Measurements from ENCODE around the gene CSTPP1. TPM values are rescaled to one million over a fixed set of nuclear protein-coding genes. Genes with fewer than 3 reads are reported as not detected.

The CSTPP1 gene
- total and polyA plus RNA-seq, 2 donors (not counting 3 experiments of a cell fraction or from before 2014, with no cell fraction given): 25.9 to 38.2 TPM

- no peaks in the 10 kb centered on the region for H3K9me3 ChIP-seq (replicated peaks; ENCODE audit: control insufficient read depth, insufficient read depth, low read length)
- H3K27me3 ChIP-seq (ENCODE audit: control insufficient read depth in 2 of 2, insufficient read depth in 2 of 2, low read length in 2 of 2): no peaks in the 10 kb centered on the region
- POLR2A ChIA-PET: no interaction called here
- no peaks in the 10 kb centered on the region for H3K36me3 ChIP-seq (ENCODE audit: control insufficient read depth in 2 of 2, extremely low read depth in 1 of 2, insufficient read depth in 2 of 2, low read length in 2 of 2)
- no peak overlapping the region for H3K27ac ChIP-seq (ENCODE audit: insufficient read depth, low read depth, low read length)
- no peaks in the 10 kb centered on the region for H3K9me1 ChIP-seq (replicated peaks; ENCODE audit: control insufficient read depth, extremely low read depth, insufficient read depth, low read length)
- no peak for FAIRE-seq
- CTCF ChIA-PET: interaction anchor here (1.0 kb wide), 1 partner anchor 8 kb away, joined by 3 read pairs; no protein-coding TSS in a partner anchor
- intact Hi-C loops (cut with micrococcal nuclease): no loop called here
- H4K20me1 ChIP-seq (replicated peaks; ENCODE audit: control insufficient read depth, extremely low read depth, insufficient read depth, low read length): no peaks in the 10 kb centered on the region
- peaks cover 13% of the 10 kb centered on the region for H3K4me1 ChIP-seq (ENCODE audit: control insufficient read depth, extremely low read depth, insufficient read depth, low read length)
- BruUV-seq (replicated peaks): no TSS peak
- dilution Hi-C loops (cut with MboI; ENCODE audit: extremely low pct_ligation_motif_present, low sequenced_read_pairs): no loop called here
- no peak overlapping the region for H3K4me3 ChIP-seq (replicated peaks in 1 of 3; ENCODE audit: insufficient read depth in 1 of 3, low read depth in 1 of 3, low read length in 3 of 3)
- no peak overlapping the region for H3K4me2 ChIP-seq (ENCODE audit: insufficient read depth, low read length)
- H3K79me2 ChIP-seq (ENCODE audit: control insufficient read depth, insufficient read depth, low read length): no peaks in the 10 kb centered on the region
- TF ChIP-seq JUN (IDR thresholded peaks at IDR 0.05; ENCODE audit: borderline replicate concordance, insufficient read depth, insufficient read length, low read depth) (peak; percentile 37), POLR2AphosphoS5 (IDR thresholded peaks at IDR 0.05; ENCODE audit: insufficient read depth, low read depth, low read length) (no peak), FOS (IDR thresholded peaks at IDR 0.05; ENCODE audit: borderline replicate concordance, insufficient read depth, low read length) (peak; percentile 65)
- no peak overlapping the region for H3K9ac ChIP-seq (replicated peaks; ENCODE audit: extremely low read depth, insufficient read depth, low read length)
- H2AFZ ChIP-seq (ENCODE audit: low read depth, low read length): no peak overlapping the region
- peak; percentile 11 for DNase-seq (ENCODE audit: low read depth, low spot score)
Observed at GRCh38 chr11:46948378-46949131, 12.0 kb downstream of the CSTPP1 start.

GRCh38 chr11:46949297-46949696 is 12.7 kb downstream of the CSTPP1 start:
- FAIRE-seq (no peak), DNase-seq (ENCODE audit: low read depth, low spot score) (no peak)
- Histone ChIP-seq H3K79me2 (ENCODE audit: control insufficient read depth, insufficient read depth, low read length) (no peaks in the 10 kb centered on the region), H2AFZ (ENCODE audit: low read depth, low read length) (no peak overlapping the region), H3K4me1 (ENCODE audit: control insufficient read depth, extremely low read depth, insufficient read depth, low read length) (peaks cover 13% of the 10 kb centered on the region), H3K9ac (replicated peaks; ENCODE audit: extremely low read depth, insufficient read depth, low read length) (no peak overlapping the region), H3K4me3 (replicated peaks in 1 of 3; ENCODE audit: insufficient read depth in 1 of 3, low read depth in 1 of 3, low read length in 3 of 3) (no peak overlapping the region), H3K27ac (ENCODE audit: insufficient read depth, low read depth, low read length) (no peak overlapping the region), H3K27me3 (ENCODE audit: control insufficient read depth in 2 of 2, insufficient read depth in 2 of 2, low read length in 2 of 2) (no peaks in the 10 kb centered on the region), H4K20me1 (replicated peaks; ENCODE audit: control insufficient read depth, extremely low read depth, insufficient read depth, low read length) (no peaks in the 10 kb centered on the region), H3K9me3 (replicated peaks; ENCODE audit: control insufficient read depth, insufficient read depth, low read length) (no peaks in the 10 kb centered on the region), H3K9me1 (replicated peaks; ENCODE audit: control insufficient read depth, extremely low read depth, insufficient read depth, low read length) (no peaks in the 10 kb centered on the region), H3K36me3 (ENCODE audit: control insufficient read depth in 2 of 2, extremely low read depth in 1 of 2, insufficient read depth in 2 of 2, low read length in 2 of 2) (no peaks in the 10 kb centered on the region), H3K4me2 (ENCODE audit: insufficient read depth, low read length) (no peak overlapping the region)
- dilution Hi-C loops (cut with MboI; ENCODE audit: extremely low pct_ligation_motif_present, low sequenced_read_pairs): no loop called here
- TF ChIP-seq, protein P1, sequence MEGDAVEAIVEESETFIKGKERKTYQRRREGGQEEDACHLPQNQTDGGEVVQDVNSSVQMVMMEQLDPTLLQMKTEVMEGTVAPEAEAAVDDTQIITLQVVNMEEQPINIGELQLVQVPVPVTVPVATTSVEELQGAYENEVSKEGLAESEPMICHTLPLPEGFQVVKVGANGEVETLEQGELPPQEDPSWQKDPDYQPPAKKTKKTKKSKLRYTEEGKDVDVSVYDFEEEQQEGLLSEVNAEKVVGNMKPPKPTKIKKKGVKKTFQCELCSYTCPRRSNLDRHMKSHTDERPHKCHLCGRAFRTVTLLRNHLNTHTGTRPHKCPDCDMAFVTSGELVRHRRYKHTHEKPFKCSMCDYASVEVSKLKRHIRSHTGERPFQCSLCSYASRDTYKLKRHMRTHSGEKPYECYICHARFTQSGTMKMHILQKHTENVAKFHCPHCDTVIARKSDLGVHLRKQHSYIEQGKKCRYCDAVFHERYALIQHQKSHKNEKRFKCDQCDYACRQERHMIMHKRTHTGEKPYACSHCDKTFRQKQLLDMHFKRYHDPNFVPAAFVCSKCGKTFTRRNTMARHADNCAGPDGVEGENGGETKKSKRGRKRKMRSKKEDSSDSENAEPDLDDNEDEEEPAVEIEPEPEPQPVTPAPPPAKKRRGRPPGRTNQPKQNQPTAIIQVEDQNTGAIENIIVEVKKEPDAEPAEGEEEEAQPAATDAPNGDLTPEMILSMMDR (IDR thresholded peaks at IDR 0.05; ENCODE audit: extremely low read depth in 1 of 2, insufficient read depth in 1 of 2, low read depth in 1 of 2, low read length in 2 of 2): no peak
- TF ChIP-seq GATA2 (IDR thresholded peaks at IDR 0.05; ENCODE audit: insufficient read depth, insufficient read length, low read depth, low read length) (no peak), FOS (IDR thresholded peaks at IDR 0.05; ENCODE audit: borderline replicate concordance, insufficient read depth, low read length) (no peak), POLR2AphosphoS5 (IDR thresholded peaks at IDR 0.05; ENCODE audit: insufficient read depth, low read depth, low read length) (no peak), EZH2 (IDR thresholded peaks at IDR 0.05; ENCODE audit: borderline replicate concordance, low read depth, low read length, severe bottlenecking) (no peak), JUN (IDR thresholded peaks at IDR 0.05; ENCODE audit: borderline replicate concordance, insufficient read depth, insufficient read length, low read depth) (no peak), POLR2A (IDR thresholded peaks at IDR 0.05; ENCODE audit: low read depth, low read length) (no peak), MYC (IDR thresholded peaks at IDR 0.05; ENCODE audit: low read depth, low read length) (no peak)
- TF ChIP-seq, protein P2, sequence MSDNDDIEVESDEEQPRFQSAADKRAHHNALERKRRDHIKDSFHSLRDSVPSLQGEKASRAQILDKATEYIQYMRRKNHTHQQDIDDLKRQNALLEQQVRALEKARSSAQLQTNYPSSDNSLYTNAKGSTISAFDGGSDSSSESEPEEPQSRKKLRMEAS (IDR thresholded peaks at IDR 0.05; ENCODE audit: insufficient read depth, insufficient read length): no peak
- POLR2A ChIA-PET: no interaction called here
- no TSS peak for BruUV-seq (replicated peaks)
- intact Hi-C loops (cut with micrococcal nuclease): no loop called here
- CTCF ChIA-PET: interaction anchor here (1.0 kb wide), 1 partner anchor 9 kb away, joined by 3 read pairs; no protein-coding TSS in a partner anchor

Data from endothelial cell of umbilical vein (primary cell).